PC-3 (cell line): ENCODE measurements around the gene ENKD1.

ENCODE experiments used
- CTCF ChIP-seq: fragments of 300-600 bp; sonication (generic); conservative IDR thresholded peaks from 2 replicates; pipeline ENCODE4 v1.5.1; 2017; ENCODE audit warnings: antibody characterized with exemption, low read depth, mild to moderate bottlenecking, low read length
- EZH2 ChIP-seq: fragments of 300-600 bp; sonication (generic); IDR thresholded peaks from one replicate; pipeline ENCODE4 v1.6.1; 2017; ENCODE audit warnings: antibody characterized with exemption, mild to moderate bottlenecking, low read length; ENCODE audit not compliant: unreplicated experiment

GRCh38 chr16:67637625-67638024 is 28.9 kb downstream of the ENKD1 start:
- TF ChIP-seq CTCF = no peak
- TF ChIP-seq EZH2 = no peak
